ENCODE results near the gene DNAH6. TPM values are rescaled to one million over a fixed set of nuclear protein-coding genes. Genes with fewer than 3 reads are reported as not detected.

DNAH6 gene
- total RNA-seq, 2 donors from 2014 or later = 0.85 TPM; not detected in 1

DNA sequence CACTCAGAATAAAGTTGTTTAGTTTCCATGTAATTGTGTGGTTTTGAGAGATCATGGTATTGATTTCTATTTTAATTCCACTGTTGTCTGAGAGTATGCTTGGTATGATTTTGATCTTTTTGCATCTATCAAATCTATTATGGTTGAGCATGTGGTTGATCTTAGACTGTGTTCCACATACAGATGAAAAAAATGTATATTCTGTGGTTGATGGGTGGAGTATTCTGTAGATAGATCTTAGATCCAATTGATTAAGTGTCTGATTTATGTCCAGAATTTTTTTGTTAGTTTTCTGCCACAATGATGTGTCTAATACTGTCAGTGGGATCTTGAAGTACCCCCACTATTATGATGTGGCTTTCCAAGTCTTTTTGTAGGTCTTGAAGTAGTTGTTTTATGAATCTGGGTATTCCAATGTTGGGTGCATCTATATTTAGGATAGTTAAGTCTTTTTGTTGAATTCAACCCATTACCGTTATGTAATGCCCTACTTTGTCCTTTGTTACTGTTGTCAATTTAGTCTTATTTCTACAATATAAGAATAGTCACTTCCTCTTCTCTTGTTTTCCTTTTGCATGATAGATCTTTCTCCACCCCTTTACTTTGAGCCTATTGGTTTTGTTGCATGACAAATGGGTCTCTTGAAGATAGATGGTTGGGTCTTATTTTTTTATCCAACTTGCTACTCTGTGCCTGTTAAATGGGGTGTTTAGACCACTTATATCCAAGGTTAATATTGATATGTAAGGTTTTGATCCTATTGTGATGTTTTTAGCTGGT is 262.8 kb downstream of the DNAH6 start:
- Histone ChIP-seq H3K27ac (no peak overlapping the region), H3K4me3 (no peak overlapping the region), H3K27me3 (replicated peaks; ENCODE audit: insufficient read depth) (no peaks in the 10 kb centered on the region), H3K9me3 (no peaks in the 10 kb centered on the region), H3K4me1 (ENCODE audit: control insufficient read depth in 1 of 2, low read depth in 2 of 2) (no peaks in the 10 kb centered on the region), H3K36me3 (no peaks in the 10 kb centered on the region)
- TF ChIP-seq CTCF (IDR thresholded peaks at IDR 0.05) = no peak
- no peak for ATAC-seq (ENCODE audit: insufficient number of reproducible peaks, low FRiP score, low read depth)
- DNase-seq (ENCODE audit: low spot score) = no peak

DNA sequence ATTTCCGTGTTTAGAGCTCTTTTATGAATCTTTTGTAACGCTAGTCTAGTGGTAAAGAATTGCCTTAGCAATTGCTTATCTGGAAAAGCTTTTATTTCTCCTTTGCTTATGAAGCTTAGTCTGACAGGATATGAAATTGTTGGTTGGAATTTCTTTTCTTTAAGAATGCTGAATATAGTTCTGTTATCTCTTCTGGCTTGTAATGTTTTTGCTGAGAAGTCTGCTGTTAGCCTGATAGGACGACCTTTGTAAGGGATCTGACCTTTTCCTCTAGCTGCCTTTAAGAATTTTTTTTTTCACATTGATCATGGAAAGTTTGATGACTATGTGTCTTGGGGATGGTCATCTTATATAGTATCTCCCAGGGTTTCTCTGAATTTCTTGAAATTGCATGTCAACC is 263.5 kb downstream of the DNAH6 start:
- H3K27ac ChIP-seq = no peak overlapping the region
- ATAC-seq (ENCODE audit: insufficient number of reproducible peaks, low FRiP score, low read depth) (no peak), DNase-seq (ENCODE audit: low spot score) (no peak)
- no peaks in the 10 kb centered on the region for H3K27me3 ChIP-seq (replicated peaks; ENCODE audit: insufficient read depth)
- no peak overlapping the region for H3K4me3 ChIP-seq
- no peaks in the 10 kb centered on the region for H3K9me3 ChIP-seq
- no peaks in the 10 kb centered on the region for H3K4me1 ChIP-seq (ENCODE audit: control insufficient read depth in 1 of 2, low read depth in 2 of 2)
- H3K36me3 ChIP-seq = no peaks in the 10 kb centered on the region
- TF ChIP-seq CTCF (IDR thresholded peaks at IDR 0.05) = no peak

DNA sequence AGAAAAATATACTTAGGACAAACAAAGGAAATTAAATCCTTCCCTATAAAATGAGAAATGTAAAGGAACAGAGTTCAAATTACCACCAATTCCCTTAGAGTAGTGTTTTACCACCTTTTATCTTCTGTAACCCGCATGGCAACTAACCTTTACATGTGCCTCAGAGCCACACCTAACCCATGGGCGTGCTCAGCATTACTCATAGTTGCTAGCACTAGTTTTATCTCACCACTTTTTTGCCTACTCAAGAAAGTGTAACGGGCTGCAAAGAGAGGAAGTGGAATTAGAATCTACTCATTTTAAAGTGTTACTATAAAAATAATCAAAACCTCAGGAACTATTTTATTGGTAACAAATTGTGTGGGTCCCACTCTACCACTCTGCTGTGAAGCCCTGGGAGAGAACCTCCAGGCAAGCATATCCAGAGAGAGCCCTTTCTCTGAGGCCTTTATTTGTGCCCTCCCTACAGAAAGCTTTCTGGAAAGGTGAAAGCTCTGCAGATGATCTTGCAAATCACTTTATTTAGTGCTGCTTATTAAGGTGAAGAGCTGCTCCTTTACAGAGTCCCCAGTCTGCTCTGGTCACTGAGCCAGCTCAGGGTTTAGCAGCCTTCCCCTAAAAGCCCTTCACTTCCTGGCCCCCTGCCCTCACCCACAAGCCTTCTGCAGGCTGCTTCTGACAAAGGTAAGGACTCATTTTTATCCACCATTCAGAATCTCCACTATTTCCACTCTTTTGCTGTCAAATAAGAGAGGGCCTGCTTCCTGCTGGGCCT is 265.8 kb downstream of the DNAH6 start:
- no peaks in the 10 kb centered on the region for H3K4me1 ChIP-seq (ENCODE audit: control insufficient read depth in 1 of 2, low read depth in 2 of 2)
- H3K4me3 ChIP-seq = no peak overlapping the region
- H3K36me3 ChIP-seq = no peaks in the 10 kb centered on the region
- no peak overlapping the region for H3K27ac ChIP-seq
- no peak for DNase-seq (ENCODE audit: low spot score)
- no peaks in the 10 kb centered on the region for H3K27me3 ChIP-seq (replicated peaks; ENCODE audit: insufficient read depth)
- no peak for TF ChIP-seq CTCF (IDR thresholded peaks at IDR 0.05)
- H3K9me3 ChIP-seq = no peaks in the 10 kb centered on the region
- ATAC-seq (ENCODE audit: insufficient number of reproducible peaks, low FRiP score, low read depth) = no peak

- no peak for DNase-seq (ENCODE audit: low spot score)
- Histone ChIP-seq H3K27ac (no peak overlapping the region), H3K4me3 (no peak overlapping the region), H3K4me1 (ENCODE audit: control insufficient read depth in 1 of 2, low read depth in 2 of 2) (no peaks in the 10 kb centered on the region), H3K9me3 (no peaks in the 10 kb centered on the region), H3K27me3 (replicated peaks; ENCODE audit: insufficient read depth) (no peaks in the 10 kb centered on the region), H3K36me3 (no peaks in the 10 kb centered on the region)
- ATAC-seq (ENCODE audit: insufficient number of reproducible peaks, low FRiP score, low read depth) = no peak
- no peak for TF ChIP-seq CTCF (IDR thresholded peaks at IDR 0.05)
Observed at GRCh38 chr2:84782717-84783442, 266.6 kb downstream of the DNAH6 start.

- H3K4me1 ChIP-seq (ENCODE audit: control insufficient read depth in 1 of 2, low read depth in 2 of 2) = no peaks in the 10 kb centered on the region
- H3K36me3 ChIP-seq = no peaks in the 10 kb centered on the region
- H3K4me3 ChIP-seq = no peak overlapping the region
- DNase-seq (ENCODE audit: low spot score) (no peak), ATAC-seq (ENCODE audit: insufficient number of reproducible peaks, low FRiP score, low read depth) (no peak)
- no peaks in the 10 kb centered on the region for H3K9me3 ChIP-seq
- H3K27ac ChIP-seq = no peak overlapping the region
- TF ChIP-seq CTCF (IDR thresholded peaks at IDR 0.05) = no peak
- no peaks in the 10 kb centered on the region for H3K27me3 ChIP-seq (replicated peaks; ENCODE audit: insufficient read depth)
Observed at GRCh38 chr2:84785950-84786349, 269.7 kb downstream of the DNAH6 start.

All from thoracic aorta (tissue), 2 donors.